Peyer's patch (tissue), 4 donors: Measurements from ENCODE around the gene TSPAN15.

Source experiments
- CTCF ChIP-seq, 6 experiments: fragments of 450-650 bp in 4 of 6; fragments of 200-600 bp in 2 of 6; sonication (generic) in 1 of 6; IDR thresholded peaks; one replicate each; pipeline ENCODE4 v1.5.1; 2017 to 2019; ENCODE audit warnings: antibody characterized with exemption in 6 of 6, mild to moderate bottlenecking in 3 of 6, moderate library complexity in 1 of 6
- POLR2A ChIP-seq, 2 donors: fragments of 450-650 bp; IDR thresholded peaks; one replicate each; pipeline ENCODE4 v1.5.1; 2017; ENCODE audit warnings: antibody characterized with exemption in 2 of 2, mild to moderate bottlenecking in 2 of 2, moderate library complexity in 2 of 2

- TF ChIP-seq CTCF (IDR thresholded peaks at IDR 0.05) (no peak), POLR2A (IDR thresholded peaks at IDR 0.05) (no peak)
Observed at GRCh38 chr10:69409176-69409495, 42.1 kb upstream of the TSPAN15 start.
